Measurements from ENCODE around the gene SAMD1. TPM values are rescaled to one million over a fixed set of nuclear protein-coding genes. Genes with fewer than 3 reads are reported as not detected.
A peak's percentile ranks its signal among the peaks of the same experiment; 100 is the strongest.

SAMD1 gene
- polyA plus RNA-seq, 2 of the 4 experiments (the other 2 are of a cell fraction) = 8.4 to 28.9 TPM

- ChIA-PET POLR2A (interaction anchor here (0.5 to 0.9 kb wide), 2 partner anchors 23 to 384 kb away, joined by 3 read pairs; partner anchors contain the start of gene ASF1B), CTCF (interaction anchor here (0.6 to 4.2 kb wide), 19 partner anchors 8 to 332 kb away, joined by 3 to 25 read pairs (median 4); partner anchors contain the start of genes ASF1B, MISP3 and NANOS3)
- WGBS (ENCODE audit: missing lambda C conversion rate) = 80% methylated on average over 13 of the region's 18 CpGs
- H3K9me3 ChIP-seq = no peaks in the 10 kb centered on the region
- H3K4me2 ChIP-seq = no peak overlapping the region
- H3K4me3 ChIP-seq = no peak overlapping the region
- TF ChIP-seq BCL3 (IDR thresholded peaks at IDR 0.05) (no peak), KDM1A (IDR thresholded peaks at IDR 0.05; ENCODE audit: low read depth) (peak; percentile 38; the same call in 1 of the 2 replicates)
- DNase-seq (ENCODE audit: low read depth in 1 of 2, low spot score in 1 of 2) = peak in 1 of 2 experiments; percentile 65
- no peak for ATAC-seq
- H3K4me1 ChIP-seq = peaks cover 27% of the 10 kb centered on the region
- H3K27ac ChIP-seq = peak overlapping the region in 1 of 2 experiments; percentile 50; a peak in 3 of 6 replicates
- no peak for FAIRE-seq
Measured at GRCh38 chr19:14113762-14114414, 23.3 kb upstream of the SAMD1 start.

GRCh38 chr19:14112809-14113385, 22.3 kb upstream of the SAMD1 start:
- CTCF ChIA-PET = interaction anchor here (1.1 to 4.2 kb wide), 3 partner anchors 24 to 232 kb away, joined by 3 to 18 read pairs (median 3); partner anchors contain the start of gene ASF1B
- H3K4me2 ChIP-seq = peak overlapping the region; percentile 32; the same call in 2 of the 3 replicates

More at GRCh38 chr19:14112809-14113385, 22.3 kb upstream of the SAMD1 start:
- no peak for ATAC-seq
- H3K4me1 ChIP-seq = peaks cover 21% of the 10 kb centered on the region
- no peak for FAIRE-seq
- TF ChIP-seq USF2 (IDR thresholded peaks at IDR 0.05) = no peak
- TF ChIP-seq RAD21 (conservative IDR thresholded peaks at IDR 0.05 in 1 of 2, IDR thresholded peaks at IDR 0.05 in 1 of 2) = no peak
- no peak for TF ChIP-seq CTCF (IDR thresholded peaks at IDR 0.05)
- TF ChIP-seq CEBPB (IDR thresholded peaks at IDR 0.05) = no peak
- TF ChIP-seq ZNF302 (CRISPR knock-in tag; IDR thresholded peaks at IDR 0.05) = no peak
- no peak for TF ChIP-seq ELK1 (IDR thresholded peaks at IDR 0.05; ENCODE audit: low read depth, low read length)
- TF ChIP-seq HMGXB4 (CRISPR knock-in tag; IDR thresholded peaks at IDR 0.05; ENCODE audit: borderline replicate concordance) = no peak
- no peak for TF ChIP-seq FOXS1 (CRISPR knock-in tag; IDR thresholded peaks at IDR 0.05)
- peak overlapping the region in 1 of 2 experiments; percentile 50; a peak in 2 of 6 replicates for H3K27ac ChIP-seq
- no peak overlapping the region for H3K4me3 ChIP-seq
- DNase-seq (ENCODE audit: low read depth in 1 of 2, low spot score in 1 of 2) = no peak
- POLR2A ChIA-PET = interaction anchor here (0.7 to 0.9 kb wide), 2 partner anchors 24 to 251 kb away, joined by 3 to 6 read pairs; partner anchors contain the start of gene ASF1B
- 60% methylated on average over 8 of the region's 12 CpGs for whole genome bisulfite sequencing (ENCODE audit: missing lambda C conversion rate)
- no peaks in the 10 kb centered on the region for H3K9me3 ChIP-seq
